GM21423 (cell line): Measurements from ENCODE around the gene SPTBN2.
"Not testable (repeated sequence)": the region's sequence is repeated elsewhere in the genome, so short reads cannot be mapped to it uniquely, and the experiment has no call there.

Experiments used
- ATAC-seq: cut with Tn5 transposase; IDR thresholded peaks from one replicate; pipeline ENCODE4 v1.9.1; 2021; ENCODE audit warnings: mild to moderate bottlenecking, moderate library complexity; ENCODE audit not compliant: unreplicated experiment

Gene SPTBN2

DNA sequence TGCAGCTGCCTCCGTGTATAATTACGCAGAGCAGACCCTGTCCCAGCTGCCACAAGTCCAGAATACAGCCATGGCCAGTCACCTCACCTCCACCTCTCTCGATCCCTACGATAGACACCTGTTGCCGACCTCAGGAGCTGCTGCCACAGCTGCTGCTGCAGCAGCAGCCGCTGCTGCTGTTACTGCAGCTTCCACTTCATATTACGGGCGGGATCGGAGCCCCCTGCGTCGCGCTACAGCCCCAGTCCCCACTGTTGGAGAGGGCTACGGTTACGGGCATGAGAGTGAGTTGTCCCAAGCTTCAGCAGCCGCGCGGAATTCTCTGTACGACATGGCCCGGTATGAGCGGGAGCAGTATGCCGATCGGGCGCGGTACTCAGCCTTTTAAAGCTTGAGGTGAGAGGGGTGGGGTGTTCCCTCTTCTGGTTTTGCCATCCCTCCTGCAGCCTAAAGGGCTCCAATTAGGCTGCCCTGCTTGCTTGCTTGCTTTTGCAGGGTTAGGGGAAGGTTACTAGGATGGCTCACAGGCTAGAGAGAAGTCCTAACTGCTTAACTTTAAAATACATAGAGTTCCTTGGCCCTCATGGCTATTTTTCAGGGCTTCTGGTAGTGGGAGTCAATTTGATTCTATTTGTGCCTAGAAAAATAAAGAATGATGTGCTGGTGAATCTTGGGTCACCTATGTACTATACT lies 85.1 kb downstream of the SPTBN2 start:
- ATAC-seq: no peak

DNA sequence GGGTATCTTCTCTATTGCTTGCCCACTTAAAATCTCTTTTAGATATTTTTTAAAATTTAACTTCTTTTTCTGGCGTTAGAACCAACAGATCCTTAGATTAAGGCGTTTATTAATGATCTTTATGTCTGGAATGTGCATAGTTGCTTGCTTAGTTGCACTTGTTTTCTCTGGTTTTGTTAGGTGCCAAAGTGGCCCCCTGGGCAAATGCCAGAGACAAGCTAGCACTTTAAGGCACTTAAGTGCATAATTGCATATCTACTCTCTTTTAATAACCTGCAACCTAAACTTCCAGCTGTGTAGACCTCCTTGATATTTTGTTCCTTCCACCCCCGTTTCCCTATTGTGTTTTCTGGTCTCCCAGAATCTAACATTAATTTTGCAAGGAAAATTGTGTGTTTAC lies 87.2 kb downstream of the SPTBN2 start:
- no peak for ATAC-seq

DNA sequence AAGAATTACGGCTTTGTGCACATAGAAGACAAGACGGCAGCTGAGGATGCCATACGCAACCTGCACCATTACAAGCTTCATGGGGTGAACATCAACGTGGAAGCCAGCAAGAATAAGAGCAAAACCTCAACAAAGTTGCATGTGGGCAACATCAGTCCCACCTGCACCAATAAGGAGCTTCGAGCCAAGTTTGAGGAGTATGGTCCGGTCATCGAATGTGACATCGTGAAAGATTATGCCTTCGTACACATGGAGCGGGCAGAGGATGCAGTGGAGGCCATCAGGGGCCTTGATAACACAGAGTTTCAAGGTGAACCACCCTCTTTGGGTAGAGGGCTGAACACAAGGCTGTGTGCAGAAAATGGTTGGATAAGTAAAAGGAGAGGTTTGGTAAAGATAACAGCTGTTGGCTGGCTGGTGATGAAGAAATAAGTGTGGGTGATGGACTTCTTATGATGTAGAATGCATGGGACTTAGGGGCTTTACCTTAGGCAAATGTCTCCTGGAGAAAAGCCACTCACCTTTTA lies 89.1 kb downstream of the SPTBN2 start:
- ATAC-seq: not testable (repeated sequence)

DNA sequence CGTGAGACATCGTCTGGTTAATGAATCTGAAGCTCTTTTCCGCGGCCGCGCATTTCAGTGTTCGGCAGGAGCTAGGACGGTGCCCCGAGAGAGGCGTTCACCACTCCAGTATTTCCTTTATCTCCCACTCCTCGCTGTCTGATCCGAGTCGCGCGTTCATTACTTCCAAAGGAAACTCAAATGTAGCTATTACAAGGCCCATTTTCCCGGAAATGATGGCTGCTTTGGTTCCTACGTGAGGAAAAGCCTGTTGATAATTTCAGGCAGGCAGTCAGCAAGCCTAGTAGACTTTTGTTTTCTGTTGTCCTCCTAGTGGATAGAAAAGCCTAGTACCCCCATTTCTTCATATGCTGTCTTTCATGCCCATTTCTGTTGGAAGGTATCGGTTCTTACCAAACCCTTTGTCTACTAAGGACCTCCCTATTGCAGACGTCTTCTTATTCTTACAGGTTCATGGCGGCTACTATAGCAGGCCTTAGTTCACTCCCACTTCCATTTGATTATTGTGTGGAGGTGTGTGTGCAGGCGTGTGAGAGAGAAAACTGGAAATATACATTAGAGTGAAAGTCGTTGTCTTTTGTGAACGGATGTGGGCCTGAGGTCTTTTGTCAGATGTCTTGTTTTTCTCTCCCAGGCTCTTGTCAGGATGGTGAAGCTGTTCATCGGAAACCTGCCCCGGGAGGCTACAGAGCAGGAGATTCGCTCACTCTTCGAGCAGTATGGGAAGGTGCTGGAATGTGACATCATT lies 89.8 kb downstream of the SPTBN2 start:
- ATAC-seq: no peak

DNA sequence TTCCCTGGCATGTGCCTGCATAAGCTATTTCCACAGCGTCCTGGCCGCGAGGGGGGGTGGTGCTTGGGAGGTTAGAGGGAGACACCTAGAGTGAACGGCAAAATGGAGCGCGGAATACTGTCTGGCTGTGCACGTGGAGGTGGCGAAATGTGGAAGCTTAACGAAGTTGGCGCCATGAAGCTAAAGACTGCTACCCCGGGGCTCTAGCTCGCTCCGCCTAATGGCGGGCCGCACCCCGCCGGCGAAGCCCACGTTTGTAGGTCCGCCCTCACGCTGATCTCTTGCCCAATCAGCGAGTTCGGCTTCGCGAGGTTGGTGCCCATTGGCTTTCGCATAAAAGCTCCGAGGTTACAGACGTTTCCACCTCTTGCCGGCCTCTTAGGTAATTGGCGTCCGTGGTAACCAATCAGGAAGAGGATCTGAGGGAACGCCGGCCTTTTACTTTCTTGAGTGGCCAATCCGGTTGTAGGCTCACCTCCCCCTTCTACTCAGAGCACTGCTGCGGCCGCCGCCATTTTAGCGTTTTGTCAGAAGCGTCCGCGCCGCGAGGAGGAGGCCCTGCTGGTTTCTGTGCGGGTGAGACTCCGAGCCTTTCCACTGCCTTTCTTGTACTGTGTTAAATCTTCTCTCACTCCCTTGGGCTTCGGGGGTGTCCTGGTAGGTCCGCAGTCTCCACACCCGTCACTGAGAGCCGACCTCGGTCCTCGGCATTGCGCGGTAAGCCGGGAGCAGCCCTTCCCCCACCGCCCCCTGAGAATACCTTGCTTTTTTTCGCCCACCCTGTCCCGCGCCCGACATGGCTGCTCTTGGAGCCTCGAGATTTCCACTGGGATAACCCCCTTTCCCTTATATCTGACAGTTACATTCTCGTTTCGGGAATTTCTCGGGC lies 90.6 kb downstream of the SPTBN2 start, which contains the start of gene RBM4:
RBM4 (plus strand) TSS at position 527 of the 889 bp plus-strand sequence. CDS start 1,009 bp downstream, outside the sequence.
- peak; percentile 94 for ATAC-seq

DNA sequence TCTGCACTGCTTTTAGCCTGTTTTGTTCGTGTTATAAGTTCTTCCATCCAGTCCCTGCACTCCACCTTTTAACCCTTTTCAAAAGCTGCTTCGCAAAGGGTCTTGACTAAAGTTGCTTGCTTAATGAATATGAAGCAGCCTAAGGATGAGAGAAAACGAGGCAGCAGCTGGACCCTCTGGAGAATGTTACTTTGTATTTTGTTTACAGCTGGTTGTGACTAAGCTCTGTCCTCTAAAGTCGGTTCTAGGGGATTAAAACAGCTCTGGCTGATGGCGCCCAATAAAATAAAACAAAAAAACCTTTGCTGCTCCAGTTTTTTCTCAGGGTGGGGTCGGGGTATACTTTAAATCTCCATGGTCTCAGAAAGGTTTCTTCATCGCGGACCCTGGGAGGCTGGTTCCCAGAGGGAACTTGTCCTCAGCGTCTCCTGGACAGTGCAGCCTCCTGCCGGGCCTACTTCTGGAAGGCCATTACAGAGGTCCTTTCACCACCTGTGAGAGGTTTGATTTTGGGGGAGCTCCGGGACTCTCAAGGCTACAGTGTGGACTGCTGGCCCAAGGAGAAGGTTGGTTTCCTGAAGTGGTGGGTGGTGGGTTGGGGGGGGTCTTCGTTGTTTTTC lies 91.3 kb downstream of the SPTBN2 start:
- no peak for ATAC-seq

DNA sequence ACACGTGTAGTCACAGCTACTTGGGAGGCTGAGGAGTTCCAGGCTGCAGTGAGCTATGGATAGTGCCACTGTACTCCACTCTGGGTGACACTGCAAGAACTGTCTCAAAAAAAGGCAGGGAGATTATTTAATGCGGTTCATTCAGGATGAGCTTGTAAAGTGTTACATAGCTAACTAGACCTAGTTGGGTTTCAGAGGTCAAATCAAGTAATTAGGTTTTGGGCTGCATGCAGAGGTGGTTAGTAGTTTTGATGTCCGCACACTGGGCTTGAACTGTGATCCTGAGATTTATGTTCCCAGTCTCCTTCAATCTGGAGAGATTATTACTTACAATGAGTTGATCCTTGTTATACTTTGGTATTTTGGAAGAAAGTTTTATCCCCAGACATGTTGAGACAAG lies 92.6 kb downstream of the SPTBN2 start:
- no peak for ATAC-seq
